Measurements from ENCODE around the gene ARL5A.

DNA sequence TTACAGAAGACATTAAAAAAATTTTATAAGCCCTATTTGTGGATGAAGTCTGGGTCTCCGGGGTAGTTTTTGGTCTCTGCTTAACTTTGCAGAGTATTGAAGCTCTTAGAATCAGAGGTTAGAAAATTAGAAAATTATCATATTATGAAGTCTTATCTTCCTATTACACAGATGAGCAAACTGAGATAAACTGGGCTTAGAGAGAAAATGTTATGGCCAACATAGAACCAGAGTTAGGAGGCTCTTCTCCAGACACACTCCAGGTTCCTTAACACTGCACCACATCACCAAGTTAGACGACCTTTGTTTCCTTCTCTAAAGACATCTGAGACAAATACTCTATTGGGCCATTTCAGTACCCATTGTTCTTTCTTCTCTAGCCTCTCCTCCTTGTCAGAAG is 57.2 kb downstream of the ARL5A start:
- TF ChIP-seq, protein P1, sequence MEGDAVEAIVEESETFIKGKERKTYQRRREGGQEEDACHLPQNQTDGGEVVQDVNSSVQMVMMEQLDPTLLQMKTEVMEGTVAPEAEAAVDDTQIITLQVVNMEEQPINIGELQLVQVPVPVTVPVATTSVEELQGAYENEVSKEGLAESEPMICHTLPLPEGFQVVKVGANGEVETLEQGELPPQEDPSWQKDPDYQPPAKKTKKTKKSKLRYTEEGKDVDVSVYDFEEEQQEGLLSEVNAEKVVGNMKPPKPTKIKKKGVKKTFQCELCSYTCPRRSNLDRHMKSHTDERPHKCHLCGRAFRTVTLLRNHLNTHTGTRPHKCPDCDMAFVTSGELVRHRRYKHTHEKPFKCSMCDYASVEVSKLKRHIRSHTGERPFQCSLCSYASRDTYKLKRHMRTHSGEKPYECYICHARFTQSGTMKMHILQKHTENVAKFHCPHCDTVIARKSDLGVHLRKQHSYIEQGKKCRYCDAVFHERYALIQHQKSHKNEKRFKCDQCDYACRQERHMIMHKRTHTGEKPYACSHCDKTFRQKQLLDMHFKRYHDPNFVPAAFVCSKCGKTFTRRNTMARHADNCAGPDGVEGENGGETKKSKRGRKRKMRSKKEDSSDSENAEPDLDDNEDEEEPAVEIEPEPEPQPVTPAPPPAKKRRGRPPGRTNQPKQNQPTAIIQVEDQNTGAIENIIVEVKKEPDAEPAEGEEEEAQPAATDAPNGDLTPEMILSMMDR (conservative IDR thresholded peaks at IDR 0.05 in 1 of 2, IDR thresholded peaks at IDR 0.05 in 1 of 2; ENCODE audit: low read depth in 1 of 2, low read length in 2 of 2) = no peak
- no peak for TF ChIP-seq EZH2 (IDR thresholded peaks at IDR 0.05; ENCODE audit: low read length, missing control alignments)

All from fibroblast of lung (primary cell).